ENCODE results near the gene ARID3B.
"Not testable (repeated sequence)": the region's sequence is repeated elsewhere in the genome, so short reads cannot be mapped to it uniquely, and the experiment has no call there.

ARID3B gene, protein sequence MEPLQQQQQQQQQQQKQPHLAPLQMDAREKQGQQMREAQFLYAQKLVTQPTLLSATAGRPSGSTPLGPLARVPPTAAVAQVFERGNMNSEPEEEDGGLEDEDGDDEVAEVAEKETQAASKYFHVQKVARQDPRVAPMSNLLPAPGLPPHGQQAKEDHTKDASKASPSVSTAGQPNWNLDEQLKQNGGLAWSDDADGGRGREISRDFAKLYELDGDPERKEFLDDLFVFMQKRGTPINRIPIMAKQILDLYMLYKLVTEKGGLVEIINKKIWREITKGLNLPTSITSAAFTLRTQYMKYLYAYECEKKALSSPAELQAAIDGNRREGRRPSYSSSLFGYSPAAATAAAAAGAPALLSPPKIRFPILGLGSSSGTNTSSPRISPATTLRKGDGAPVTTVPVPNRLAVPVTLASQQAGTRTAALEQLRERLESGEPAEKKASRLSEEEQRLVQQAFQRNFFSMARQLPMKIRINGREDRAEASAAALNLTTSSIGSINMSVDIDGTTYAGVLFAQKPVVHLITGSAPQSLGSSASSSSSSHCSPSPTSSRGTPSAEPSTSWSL

DNA sequence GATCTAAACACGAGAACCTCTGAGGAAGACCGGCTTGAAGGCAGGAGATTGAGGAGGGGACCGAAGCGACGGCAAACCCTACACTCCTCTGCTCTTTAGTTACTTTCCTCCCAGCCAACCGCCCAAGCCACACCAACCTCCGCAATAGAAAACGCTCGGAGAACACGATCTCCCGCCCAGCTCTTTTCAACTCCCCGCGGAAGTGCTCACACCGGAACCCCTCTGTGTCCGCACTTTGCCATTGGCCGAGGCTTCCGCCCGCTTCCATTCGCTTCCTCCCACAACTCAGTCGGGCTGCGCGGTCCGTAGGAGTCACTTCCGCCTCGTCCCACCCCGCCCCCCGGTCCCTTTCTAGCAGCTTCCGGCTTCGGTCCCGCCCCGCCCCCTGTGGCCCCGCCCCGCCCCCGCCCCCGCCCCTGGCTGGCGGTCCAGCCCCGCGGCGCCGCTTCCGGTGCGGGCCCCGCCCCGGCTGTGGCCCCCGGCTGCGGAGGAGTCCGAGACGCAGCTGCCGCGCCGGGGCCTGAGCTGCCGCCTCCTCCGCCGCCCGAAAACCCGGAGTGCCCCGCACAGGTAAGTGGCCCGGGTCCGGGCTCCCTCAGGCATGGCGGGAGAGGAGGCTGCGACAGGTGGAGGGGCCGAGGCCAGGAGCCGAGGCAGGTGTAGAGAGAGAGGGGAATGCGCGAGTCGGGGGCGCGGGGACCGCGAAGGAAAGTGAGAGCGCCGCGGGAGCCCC, at the start of gene ARID3B:
TSS of gene ARID3B (plus strand) at position 460 of the 733 bp plus-strand sequence. CDS start 2,717 bp downstream, outside the sequence.
- peak; percentile 96 for DNase-seq (ENCODE audit: low spot score)

- no peak for DNase-seq (ENCODE audit: low spot score)
Observed at GRCh38 chr15:74496648-74497047, 44.4 kb upstream of the ARID3B start.

DNA sequence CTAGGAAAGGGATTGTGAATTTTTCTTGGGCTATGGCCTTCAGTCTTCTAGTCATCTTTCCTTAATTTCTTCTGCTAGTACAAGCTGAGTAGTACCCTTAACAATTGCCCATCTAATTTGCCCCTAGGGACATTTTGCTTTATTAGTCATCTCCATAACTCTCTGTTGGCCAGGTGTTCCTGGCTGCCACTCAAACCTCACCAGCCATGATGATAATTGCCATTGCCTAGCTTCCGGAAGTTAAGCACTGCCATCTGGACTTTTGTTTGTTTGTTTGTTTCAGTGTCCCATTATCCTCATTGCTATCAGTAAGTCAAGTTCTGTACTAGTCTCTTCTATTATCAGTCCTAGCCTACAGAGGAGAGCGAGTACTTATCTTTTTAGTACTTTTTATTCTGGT, 43.4 kb upstream of the ARID3B start:
- no peak for DNase-seq (ENCODE audit: low spot score)

- no peak for DNase-seq (ENCODE audit: low spot score)
Observed at GRCh38 chr15:74499366-74499765, 41.7 kb upstream of the ARID3B start.

DNA sequence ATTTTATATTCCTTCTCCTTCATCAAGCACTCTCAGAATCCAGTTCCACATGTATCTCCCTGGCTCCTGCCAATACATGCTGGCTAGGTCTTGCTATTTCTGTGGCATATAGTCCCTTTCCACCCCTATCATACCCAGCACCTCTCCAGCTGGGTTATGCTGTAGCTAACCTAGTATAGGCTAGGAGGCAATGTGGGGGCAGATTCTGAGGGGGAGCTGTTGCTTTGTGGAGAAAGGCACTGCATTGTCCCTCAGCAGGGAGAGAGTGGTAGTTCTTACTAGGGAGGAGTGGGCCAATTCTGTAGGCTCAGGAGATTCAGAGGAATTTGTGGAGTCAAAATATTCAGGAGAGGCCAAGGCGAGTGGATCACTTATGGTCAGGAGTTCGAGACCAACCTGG, 40.6 kb upstream of the ARID3B start:
- DNase-seq (ENCODE audit: low spot score): no peak

- no peak for DNase-seq (ENCODE audit: low spot score)
Observed at GRCh38 chr15:74502301-74502700, 38.7 kb upstream of the ARID3B start.

DNA sequence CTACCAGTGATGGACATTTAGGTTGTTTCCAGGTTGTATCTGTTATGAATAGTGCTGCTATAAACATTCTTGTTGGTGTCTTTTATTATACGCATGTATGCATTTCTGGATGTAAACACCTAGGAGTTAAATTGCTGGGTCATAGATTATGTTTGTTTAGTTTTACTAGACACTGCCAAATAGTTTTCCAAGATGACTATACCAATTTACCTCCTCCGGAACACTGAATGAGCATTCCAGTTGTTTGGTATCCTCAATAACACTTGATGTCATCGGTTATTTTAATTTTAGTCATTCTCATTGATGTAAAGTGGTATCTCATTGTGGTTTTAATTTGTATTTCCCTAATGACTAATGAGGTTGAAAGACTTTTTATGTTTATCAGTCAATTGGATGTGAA, 36.6 kb upstream of the ARID3B start:
- no peak for DNase-seq (ENCODE audit: low spot score)

DNA sequence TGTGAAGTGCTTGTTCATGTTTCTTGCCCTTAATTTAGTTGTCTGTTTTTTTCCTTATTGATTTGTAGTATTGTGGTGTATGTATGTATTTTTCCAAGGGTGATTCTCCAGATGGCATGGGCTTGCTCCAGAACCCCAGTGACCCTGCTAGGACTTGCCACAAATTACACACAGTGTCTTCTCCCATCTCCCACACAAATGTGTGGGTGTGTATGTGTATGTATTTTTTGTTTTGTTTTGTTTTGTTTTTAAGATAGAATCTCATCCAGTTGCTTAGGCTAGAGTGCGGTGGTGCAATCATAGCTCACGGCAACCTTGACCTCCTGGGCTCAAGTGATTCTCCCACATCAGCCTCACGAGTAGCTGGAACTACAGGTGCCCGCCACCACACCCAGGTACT, 36.2 kb upstream of the ARID3B start:
- no peak for DNase-seq (ENCODE audit: low spot score)

GRCh38 chr15:74505837-74506514, 35.0 kb upstream of the ARID3B start:
- DNase-seq (ENCODE audit: low spot score): no peak

DNA sequence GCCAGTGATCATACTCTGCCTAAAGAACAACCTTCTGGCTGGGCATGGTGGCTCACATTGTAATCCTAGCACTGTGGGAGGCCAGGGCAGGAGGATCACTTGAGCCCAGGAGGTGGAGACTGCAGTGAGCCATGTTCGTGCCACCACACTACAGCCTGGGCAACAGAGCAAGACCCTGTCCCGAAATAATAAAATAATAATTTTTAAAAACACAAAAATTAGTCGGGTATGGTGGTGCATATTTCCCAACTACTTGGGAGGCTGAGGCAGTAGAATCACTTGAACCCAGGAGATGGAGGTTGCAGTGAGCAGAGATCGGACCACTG, 34.5 kb upstream of the ARID3B start:
- no peak for DNase-seq (ENCODE audit: low spot score)

DNA sequence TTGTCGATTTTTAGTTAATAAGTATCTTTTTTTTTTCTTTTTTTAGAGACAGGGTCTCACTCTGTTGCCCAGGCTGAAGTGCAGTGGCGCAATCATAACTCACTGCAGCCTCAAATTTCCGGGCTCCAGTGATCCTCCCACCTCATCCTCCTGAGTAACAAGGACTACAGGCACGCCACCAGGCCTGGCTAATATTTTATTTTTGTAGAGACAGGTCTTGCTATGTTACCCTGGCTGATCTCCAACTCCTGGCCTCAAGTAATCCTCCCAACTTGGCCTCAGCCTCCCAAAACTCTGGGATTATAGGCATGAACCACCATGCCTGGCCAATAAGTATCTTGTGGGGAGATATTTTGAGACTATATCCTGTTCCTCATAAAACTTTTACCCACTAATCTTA, 29.4 kb upstream of the ARID3B start:
- no peak for DNase-seq (ENCODE audit: low spot score)

DNA sequence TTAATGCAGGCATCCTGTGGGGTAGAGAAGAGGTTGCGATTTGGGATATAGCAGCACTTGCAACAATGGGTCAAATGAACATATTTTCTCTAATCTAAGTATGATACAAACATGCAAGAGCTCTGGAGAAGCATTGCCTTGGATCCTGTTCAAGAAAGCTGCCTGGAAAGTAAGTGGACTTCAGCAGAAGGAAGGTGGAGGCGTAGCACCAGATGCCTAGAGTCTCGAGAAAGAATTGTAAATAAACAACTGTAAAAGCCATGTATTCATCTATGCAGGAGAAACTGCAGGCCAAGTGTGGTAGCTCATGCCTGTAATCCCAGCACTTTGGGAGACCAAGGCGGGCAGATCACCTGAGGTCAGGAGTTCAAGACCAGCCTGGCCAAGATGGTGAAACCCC, 27.0 kb upstream of the ARID3B start:
- not testable (repeated sequence) for DNase-seq (ENCODE audit: low spot score)

DNA sequence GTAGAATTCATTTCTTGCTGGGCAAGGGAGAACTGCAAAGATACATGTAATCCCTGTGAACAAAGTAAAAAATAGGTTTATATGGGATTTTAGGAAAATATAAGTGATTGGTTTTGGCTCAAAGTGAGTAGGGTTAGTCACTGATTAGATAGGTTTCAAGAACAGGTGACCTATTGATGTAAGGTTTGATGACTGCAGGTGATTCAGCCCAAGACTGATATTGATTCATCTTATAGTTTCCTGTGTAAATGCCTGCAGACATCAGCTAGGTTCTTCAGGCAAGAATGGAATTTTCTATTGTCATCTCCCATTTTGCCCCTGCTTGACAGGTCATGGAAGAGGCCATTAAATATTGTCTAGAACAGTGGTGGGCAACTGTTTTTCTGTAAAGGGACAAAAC, 23.9 kb upstream of the ARID3B start:
- no peak for DNase-seq (ENCODE audit: low spot score)

GRCh38 chr15:74519311-74519710, 21.7 kb upstream of the ARID3B start:
- no peak for DNase-seq (ENCODE audit: low spot score)

GRCh38 chr15:74520407-74520806, 20.6 kb upstream of the ARID3B start:
- no peak for DNase-seq (ENCODE audit: low spot score)

- DNase-seq (ENCODE audit: low spot score): no peak
Observed at GRCh38 chr15:74523982-74524381, 17.0 kb upstream of the ARID3B start.

DNA sequence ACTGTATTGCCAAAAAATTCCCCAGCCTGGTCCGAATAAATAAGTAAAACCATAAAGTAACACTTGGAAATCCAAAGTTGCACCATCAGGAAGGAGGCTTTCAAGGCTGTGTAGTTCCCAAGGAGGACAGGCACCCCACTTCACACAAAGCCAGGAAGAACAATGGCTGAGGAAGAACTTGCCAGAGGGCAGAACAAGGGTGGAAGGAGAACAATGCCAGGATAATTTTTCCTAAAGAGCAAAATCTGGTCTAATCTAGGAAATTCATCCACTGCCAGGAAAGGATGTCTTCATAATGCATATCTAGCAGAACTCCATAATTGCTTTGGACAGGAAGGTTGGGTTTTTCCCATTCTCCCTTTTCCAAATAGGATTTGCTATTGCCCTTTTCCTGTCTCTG, 15.7 kb upstream of the ARID3B start:
- DNase-seq (ENCODE audit: low spot score): no peak

- no peak for DNase-seq (ENCODE audit: low spot score)
Observed at GRCh38 chr15:74525945-74526344, 15.1 kb upstream of the ARID3B start.

- no peak for DNase-seq (ENCODE audit: low spot score)
Observed at GRCh38 chr15:74528876-74529275, 12.1 kb upstream of the ARID3B start.

- DNase-seq (ENCODE audit: low spot score): no peak
Observed at GRCh38 chr15:74529921-74530320, 11.1 kb upstream of the ARID3B start.

GRCh38 chr15:74530771-74531143, 10.3 kb upstream of the ARID3B start:
- no peak for DNase-seq (ENCODE audit: low spot score)

- DNase-seq (ENCODE audit: low spot score): no peak
Observed at GRCh38 chr15:74531144-74531811, 9.7 kb upstream of the ARID3B start.

Measured in putamen (tissue), 1 donor.